Cardiac fibroblast (primary cell): Measurements from ENCODE around the gene TBATA.
"Not testable (repeated sequence)": the region's sequence is repeated elsewhere in the genome, so short reads cannot be mapped to it uniquely, and the experiment has no call there.

Experiments used
- DNase-seq, 2 donors: peaks; one replicate each; pipeline versions ENCODE4 v3.0.0 to v3.0.0-alpha.2; 2010; ENCODE audit warnings: low read depth in 2 of 2
- H3K4me3 ChIP-seq, 2 donors: replicated peaks in 1 of 2; 1 replicate in 1 of 2; 2 replicates in 1 of 2; pipeline ENCODE4 v1.5.1; 2011; ENCODE audit warnings: low read depth in 2 of 2, low read length in 2 of 2, mild to moderate bottlenecking in 2 of 2, moderate library complexity in 1 of 2
- TF ChIP-seq, protein P1 (sequence below): IDR thresholded peaks from one replicate; pipeline ENCODE4 v1.5.1; 2011; ENCODE audit warnings: low read depth, mild to moderate bottlenecking, low read length, inconsistent platforms

TBATA gene

GRCh38 chr10:70771311-70772194 lies 13.6 kb downstream of the TBATA start:
- TF ChIP-seq, protein P1, sequence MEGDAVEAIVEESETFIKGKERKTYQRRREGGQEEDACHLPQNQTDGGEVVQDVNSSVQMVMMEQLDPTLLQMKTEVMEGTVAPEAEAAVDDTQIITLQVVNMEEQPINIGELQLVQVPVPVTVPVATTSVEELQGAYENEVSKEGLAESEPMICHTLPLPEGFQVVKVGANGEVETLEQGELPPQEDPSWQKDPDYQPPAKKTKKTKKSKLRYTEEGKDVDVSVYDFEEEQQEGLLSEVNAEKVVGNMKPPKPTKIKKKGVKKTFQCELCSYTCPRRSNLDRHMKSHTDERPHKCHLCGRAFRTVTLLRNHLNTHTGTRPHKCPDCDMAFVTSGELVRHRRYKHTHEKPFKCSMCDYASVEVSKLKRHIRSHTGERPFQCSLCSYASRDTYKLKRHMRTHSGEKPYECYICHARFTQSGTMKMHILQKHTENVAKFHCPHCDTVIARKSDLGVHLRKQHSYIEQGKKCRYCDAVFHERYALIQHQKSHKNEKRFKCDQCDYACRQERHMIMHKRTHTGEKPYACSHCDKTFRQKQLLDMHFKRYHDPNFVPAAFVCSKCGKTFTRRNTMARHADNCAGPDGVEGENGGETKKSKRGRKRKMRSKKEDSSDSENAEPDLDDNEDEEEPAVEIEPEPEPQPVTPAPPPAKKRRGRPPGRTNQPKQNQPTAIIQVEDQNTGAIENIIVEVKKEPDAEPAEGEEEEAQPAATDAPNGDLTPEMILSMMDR: no peak
- DNase-seq: no peak
- no peak overlapping the region for H3K4me3 ChIP-seq

DNA sequence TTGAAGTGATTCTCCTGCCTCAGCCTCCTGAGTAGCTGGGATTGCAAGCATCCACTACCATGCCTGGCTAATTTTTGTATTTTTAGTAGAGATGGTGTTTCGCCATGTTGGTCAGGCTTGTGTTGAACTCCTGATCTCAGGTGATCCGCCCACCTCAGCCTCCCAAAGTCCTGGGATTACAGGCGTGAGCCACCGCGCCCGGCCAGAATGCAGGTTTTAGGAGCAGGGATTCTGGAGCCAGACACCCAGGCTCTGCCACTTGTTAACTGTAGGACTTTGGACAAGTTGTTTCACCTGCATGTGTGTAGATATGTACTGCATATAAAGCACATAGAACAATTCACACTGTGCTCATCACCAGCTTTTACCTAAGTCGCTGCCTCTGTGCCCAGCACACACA lies 14.7 kb downstream of the TBATA start:
- not testable (repeated sequence) for H3K4me3 ChIP-seq, DNase-seq

DNA sequence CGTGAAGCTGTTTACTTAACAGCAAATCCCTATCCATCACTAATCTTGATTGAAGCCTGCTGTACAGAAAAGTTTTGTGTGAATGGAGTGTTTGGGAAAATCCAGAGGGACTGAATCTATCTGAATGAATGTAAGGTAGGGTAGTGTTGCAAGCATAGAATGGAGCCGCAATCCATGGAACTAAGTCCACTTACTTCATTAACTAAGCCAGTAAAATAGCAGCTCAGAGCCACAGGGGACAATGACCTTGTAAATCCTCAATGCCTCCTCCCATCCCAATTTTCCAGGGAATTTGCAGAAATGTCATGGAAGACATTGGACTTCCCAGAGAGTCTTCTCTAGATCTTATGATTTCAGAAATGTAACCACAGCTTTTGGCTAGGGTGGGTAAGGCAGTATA lies 15.2 kb downstream of the TBATA start:
- H3K4me3 ChIP-seq: no peak overlapping the region
- TF ChIP-seq, protein P1: no peak
- no peak for DNase-seq

GRCh38 chr10:70769121-70769520 lies 16.1 kb downstream of the TBATA start:
- no peak for DNase-seq
- TF ChIP-seq, protein P1: no peak
- no peak overlapping the region for H3K4me3 ChIP-seq

DNA sequence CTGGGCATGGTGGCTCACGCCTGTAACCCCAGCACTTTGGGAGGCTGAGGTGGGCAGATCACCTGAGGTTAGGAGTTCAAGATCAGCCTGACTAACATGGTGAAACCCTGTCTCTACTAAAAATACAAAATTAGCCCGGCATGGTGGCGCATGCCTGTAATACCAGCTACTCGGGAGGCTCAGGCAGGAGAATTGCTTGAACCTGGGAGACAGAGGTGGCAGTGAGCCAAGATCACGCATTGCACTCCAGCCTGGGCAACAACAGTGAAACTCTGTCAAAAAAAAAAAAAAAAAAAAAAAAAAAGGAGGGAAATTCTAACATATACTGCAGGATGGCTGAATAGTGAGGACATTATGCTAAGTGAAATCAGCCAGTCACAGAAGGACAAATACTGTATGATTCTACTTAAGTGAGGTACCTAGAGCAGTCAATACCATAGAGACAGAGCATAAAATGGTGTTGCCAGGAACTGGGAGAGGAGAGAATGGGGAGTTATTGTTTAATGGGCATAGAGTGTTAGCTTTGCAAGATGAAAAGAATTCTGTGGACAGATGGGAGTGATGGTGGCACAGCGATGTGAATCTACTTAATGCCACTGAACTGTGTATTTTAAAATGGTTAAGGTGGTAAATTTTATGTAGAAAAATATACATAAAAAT lies 17.0 kb downstream of the TBATA start:
- not testable (repeated sequence) for H3K4me3 ChIP-seq, DNase-seq

- no peak overlapping the region for H3K4me3 ChIP-seq
- no peak for DNase-seq
- TF ChIP-seq, protein P1: no peak
These were observed 19.2 kb downstream of the TBATA start for GRCh38 chr10:70765794-70766594.

DNA sequence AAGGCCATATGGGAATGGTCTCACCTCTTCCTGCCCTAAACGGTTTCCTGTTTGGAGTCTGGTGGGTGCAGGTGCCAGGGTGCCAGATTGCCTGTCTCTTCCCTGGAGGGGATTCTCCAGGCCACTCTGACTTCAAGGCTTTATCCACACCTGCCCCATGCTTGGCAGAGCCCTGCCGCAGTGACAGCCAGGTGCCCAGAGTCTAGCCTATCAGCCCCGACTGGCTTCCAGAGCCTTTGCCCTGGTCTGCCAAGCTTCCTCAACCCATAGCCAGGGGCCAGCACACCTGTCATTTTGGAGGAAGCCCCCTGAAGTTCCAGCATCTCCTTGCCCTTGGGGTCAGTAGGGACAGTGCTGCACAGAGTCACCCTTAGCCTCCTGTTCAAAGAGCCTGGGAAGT lies 21.6 kb downstream of the TBATA start:
- no peak overlapping the region for H3K4me3 ChIP-seq
- DNase-seq: no peak
- TF ChIP-seq, protein P1: no peak
